HepG2 (cell line): ENCODE measurements around the gene B3GALT5. TPM values are rescaled to one million over a fixed set of nuclear protein-coding genes. Genes with fewer than 3 reads are reported as not detected.

ENCODE experiments used
- ATAC-seq: fragments of 200-7000 bp; cut with Tn5 transposase; 3 replicates; pipeline ENCODE4 v1.9.1; 2020; ENCODE audit warnings: mild to moderate bottlenecking, moderate library complexity
- BruUV-seq: library from RNA; stranded (reverse); fragments of 400-500 nt; replicated peaks from 2 replicates; lab custom pipeline; 2021; lab: Mats Ljungman, UMichigan
- CTCF ChIA-PET: fragments of 300-600 bp; formaldehyde crosslinking; extraction: SDS; loops from one replicate; lab custom pipeline; 2021; ENCODE audit warnings: low total read pairs, inconsistent platforms, low intra/inter-chr PET ratio; lab: Yijun Ruan, JAX
- POLR2A ChIA-PET: fragments of 350-600 bp; sonication (Branson Sonifier 250); formaldehyde crosslinking; loops from one replicate; lab custom pipeline; 2020; ENCODE audit warnings: antibody characterized with exemption, inconsistent platforms; lab: Yijun Ruan, JAX
- DNase-seq: peaks from one replicate; pipeline ENCODE4 v3.0.0-alpha.2; 2015; ENCODE audit warnings: low spot score
- FAIRE-seq: peaks from 3 replicates; lab custom pipeline; 2011; peaks lifted over from hg19 to GRCh38; lab: Jason Lieb, UNC
- H2AFZ ChIP-seq: one replicate; pipeline ENCODE4 v1.6.1; 2011; ENCODE audit warnings: low read length, inconsistent platforms
- H3K27ac ChIP-seq: fragments of 300-600 bp; 3 replicates; pipeline ENCODE4 v1.8.0; 2011; ENCODE audit warnings: mixed run types, mild to moderate bottlenecking, mixed read lengths, low read length, inconsistent platforms; ENCODE audit not compliant: insufficient read depth; ENCODE audit errors: extremely low read length
- H3K27me3 ChIP-seq, 2 experiments: fragments of 200-600 bp in 1 of 2; 2 replicates in 1 of 2; 3 replicates in 1 of 2; pipeline versions ENCODE4 v1.6.0 to v1.8.0; 2011; ENCODE audit warnings: low read length in 2 of 2, mild to moderate bottlenecking in 2 of 2, moderate library complexity in 2 of 2, inconsistent platforms in 1 of 2; ENCODE audit not compliant: insufficient read depth in 2 of 2, control insufficient read depth in 1 of 2
- H3K36me3 ChIP-seq, 2 experiments: fragments of 200-600 bp in 1 of 2; replicated peaks in 1 of 2; 2 replicates in 1 of 2; 3 replicates in 1 of 2; pipeline versions ENCODE4 v1.5.1 to v1.8.0; 2011; ENCODE audit warnings: low read length in 2 of 2, inconsistent platforms in 1 of 2; ENCODE audit not compliant: insufficient read depth in 2 of 2, control insufficient read depth in 1 of 2
- H3K4me1 ChIP-seq: 2 replicates; pipeline ENCODE4 v1.5.1; 2012; ENCODE audit warnings: low read length, inconsistent platforms; ENCODE audit not compliant: insufficient read depth
- H3K4me2 ChIP-seq: 2 replicates; pipeline ENCODE4 v1.6.0; 2011; ENCODE audit warnings: low read depth, low read length, inconsistent platforms
- H3K4me3 ChIP-seq, 3 experiments: fragments of 200-600 bp in 1 of 3; sonication (generic), shearing (Covaris generic) in 1 of 3; replicated peaks in 1 of 3; 2 replicates each; pipeline ENCODE4 v1.5.1; 2011 to 2016; ENCODE audit warnings: low read length in 3 of 3, inconsistent platforms in 2 of 3, low read depth in 2 of 3, mild to moderate bottlenecking in 2 of 3, control low read depth in 1 of 3, mixed read lengths in 1 of 3; ENCODE audit not compliant: insufficient read depth in 1 of 3
- H3K79me2 ChIP-seq: one replicate; pipeline ENCODE4 v1.6.1; 2011; ENCODE audit warnings: low read length, inconsistent platforms; ENCODE audit not compliant: insufficient read depth
- H3K9ac ChIP-seq: 2 replicates; pipeline ENCODE4 v1.6.0; 2011; ENCODE audit warnings: mild to moderate bottlenecking, low read depth, low read length, inconsistent platforms; ENCODE audit not compliant: insufficient read depth
- H3K9me3 ChIP-seq: 2 replicates; pipeline ENCODE4 v1.5.1; 2012; ENCODE audit warnings: mild to moderate bottlenecking, low read length
- H4K20me1 ChIP-seq: 2 replicates; pipeline ENCODE4 v1.6.0; 2011; ENCODE audit warnings: inconsistent platforms, mild to moderate bottlenecking, low read length, moderate library complexity; ENCODE audit not compliant: insufficient read depth
- CC2D1A ChIP-seq: sonication (generic); formaldehyde crosslinking; IDR thresholded peaks from 2 replicates; pipeline ENCODE4 v1.8.1; 2023; ENCODE audit warnings: mild to moderate bottlenecking, missing genetic modification reagents
- CREB1 ChIP-seq, 2 experiments: fragments of 450-650 bp in 1 of 2; IDR thresholded peaks; 2 replicates each; pipeline ENCODE4 v1.6.1; 2016 to 2017; ENCODE audit warnings: control low read depth in 1 of 2, mild to moderate bottlenecking in 1 of 2, missing compliant biosample characterization in 1 of 2, missing genetic modification characterization in 1 of 2
- ELF4 ChIP-seq: sonication (generic); formaldehyde crosslinking; IDR thresholded peaks from 2 replicates; pipeline ENCODE4 v1.5.0; 2020; ENCODE audit warnings: missing genetic modification reagents, mild to moderate bottlenecking, moderate library complexity, borderline replicate concordance
- KDM3A ChIP-seq: IDR thresholded peaks from 2 replicates; pipeline ENCODE4 v1.6.1; 2018; ENCODE audit warnings: low read depth, missing compliant biosample characterization
- MAFG ChIP-seq: sonication (generic); formaldehyde crosslinking; IDR thresholded peaks from 2 replicates; pipeline ENCODE4 v1.5.1; 2020; ENCODE audit warnings: mild to moderate bottlenecking, missing genetic modification reagents
- MTF1 ChIP-seq: sonication (generic); formaldehyde crosslinking; IDR thresholded peaks from 2 replicates; pipeline ENCODE4 v1.5.0; 2020; ENCODE audit warnings: missing genetic modification reagents
- MYC ChIP-seq: sonication (generic); formaldehyde crosslinking; IDR thresholded peaks from 2 replicates; pipeline ENCODE4 v1.9.0; 2021; ENCODE audit warnings: missing genetic modification reagents, borderline replicate concordance
- NFIB ChIP-seq: sonication (generic); formaldehyde crosslinking; IDR thresholded peaks from 2 replicates; pipeline ENCODE4 v1.9.0; 2021; ENCODE audit warnings: missing genetic modification reagents, mild to moderate bottlenecking, borderline replicate concordance
- RARG ChIP-seq: sonication (generic); formaldehyde crosslinking; IDR thresholded peaks from 2 replicates; pipeline ENCODE4 v1.4.0; 2020; ENCODE audit warnings: low read depth, mild to moderate bottlenecking, missing genetic modification reagents
- REXO4 ChIP-seq: sonication (generic); formaldehyde crosslinking; IDR thresholded peaks from 2 replicates; pipeline ENCODE4 v1.8.0; 2022; ENCODE audit warnings: missing genetic modification reagents, mild to moderate bottlenecking, borderline replicate concordance
- U2AF1 ChIP-seq: fragments of 200-400 bp; formaldehyde crosslinking; optimal IDR thresholded peaks from 2 replicates; pipeline ENCODE3; 2017; ENCODE audit warnings: mild to moderate bottlenecking, low read depth, low read length
- WIZ ChIP-seq: sonication (generic); formaldehyde crosslinking; IDR thresholded peaks from 2 replicates; pipeline ENCODE4 v1.5.1; 2020; ENCODE audit warnings: mild to moderate bottlenecking, missing genetic modification reagents
- ZNF101 ChIP-seq: sonication (generic); formaldehyde crosslinking; IDR thresholded peaks from 2 replicates; pipeline ENCODE4 v1.4.0; 2020; ENCODE audit warnings: mild to moderate bottlenecking, low read depth, missing genetic modification reagents, borderline replicate concordance
- ZNF501 ChIP-seq: sonication (generic); formaldehyde crosslinking; IDR thresholded peaks from 2 replicates; pipeline ENCODE4 v1.5.1; 2020; ENCODE audit warnings: mild to moderate bottlenecking, moderate library complexity, missing genetic modification reagents
- ZNF549 ChIP-seq: sonication (generic); formaldehyde crosslinking; IDR thresholded peaks from 2 replicates; pipeline ENCODE4 v1.5.0; 2020; ENCODE audit warnings: missing genetic modification reagents
- ZNF607 ChIP-seq: sonication (generic); formaldehyde crosslinking; IDR thresholded peaks from 2 replicates; pipeline ENCODE4 v1.5.1; 2020; ENCODE audit warnings: missing genetic modification reagents, mild to moderate bottlenecking, borderline replicate concordance
- WGBS: methylation state at CpG from one replicate; pipeline ENCODE4 v1.1.6; 2017; ENCODE audit warnings: low lambda C conversion rate; 5-methylcytosine and 5-hydroxymethylcytosine counted together
- in situ Hi-C: cut with HindIII; loops from 2 replicates; pipeline ENCODE4 v1.10.0; 2017; ENCODE audit warnings: low pct_unique_long_range_greater_than_20kb; ENCODE audit not compliant: extremely low pct_ligation_motif_present
- intact Hi-C: fragments of 100-400 bp; cut with micrococcal nuclease; formaldehyde crosslinking; loops from one replicate; pipeline ENCODE4 v1.10.0; 2022; ENCODE audit not compliant: unreplicated experiment
- polyA plus RNA-seq, 8 experiments: library from polyadenylated mRNA; depleted of rRNA in 3 of 8; stranded (reverse) in 7 of 8; unstranded in 1 of 8; fragments of >200 nt; fragmentation: Illumina TruSeq in 4 of 8; extraction: Trizol in 4 of 8; gene quantifications; 2 replicates each; pipeline versions ENCODE4 v1.2.1 to v1.2.3, GENCODE V29; 2011 to 2016; ENCODE audit warnings: low read depth in 4 of 8, missing spikeins in 1 of 8, mixed read lengths in 1 of 8; ENCODE audit not compliant: insufficient read depth in 1 of 8
- total RNA-seq, 5 experiments: library from RNA; depleted of rRNA; stranded (reverse); fragments of >200 nt; fragmentation: Illumina TruSeq; extraction: Trizol; gene quantifications; 2 replicates each; pipeline ENCODE4 v1.2.3, GENCODE V29; 2016; ENCODE audit warnings: low read depth in 1 of 5
- TF ChIP-seq, protein P1 (sequence below): sonication (generic); formaldehyde crosslinking; IDR thresholded peaks from 2 replicates; pipeline ENCODE4 v1.8.1; 2022; ENCODE audit warnings: mild to moderate bottlenecking, missing genetic modification reagents
- TF ChIP-seq, protein P2 (sequence below): sonication (generic); formaldehyde crosslinking; IDR thresholded peaks from 2 replicates; pipeline ENCODE4 v1.4.0; 2020; ENCODE audit warnings: missing genetic modification reagents
- TF ChIP-seq, protein P3 (sequence below): sonication (generic); formaldehyde crosslinking; IDR thresholded peaks from 2 replicates; pipeline ENCODE4 v1.5.1; 2020; ENCODE audit warnings: mild to moderate bottlenecking, moderate library complexity, missing genetic modification reagents

Gene B3GALT5
- total and polyA plus RNA-seq, 2 of the 13 experiments (the other 11 are each of a cell fraction or from before 2014, with no cell fraction given), result 0.02 to 0.03 TPM

DNA sequence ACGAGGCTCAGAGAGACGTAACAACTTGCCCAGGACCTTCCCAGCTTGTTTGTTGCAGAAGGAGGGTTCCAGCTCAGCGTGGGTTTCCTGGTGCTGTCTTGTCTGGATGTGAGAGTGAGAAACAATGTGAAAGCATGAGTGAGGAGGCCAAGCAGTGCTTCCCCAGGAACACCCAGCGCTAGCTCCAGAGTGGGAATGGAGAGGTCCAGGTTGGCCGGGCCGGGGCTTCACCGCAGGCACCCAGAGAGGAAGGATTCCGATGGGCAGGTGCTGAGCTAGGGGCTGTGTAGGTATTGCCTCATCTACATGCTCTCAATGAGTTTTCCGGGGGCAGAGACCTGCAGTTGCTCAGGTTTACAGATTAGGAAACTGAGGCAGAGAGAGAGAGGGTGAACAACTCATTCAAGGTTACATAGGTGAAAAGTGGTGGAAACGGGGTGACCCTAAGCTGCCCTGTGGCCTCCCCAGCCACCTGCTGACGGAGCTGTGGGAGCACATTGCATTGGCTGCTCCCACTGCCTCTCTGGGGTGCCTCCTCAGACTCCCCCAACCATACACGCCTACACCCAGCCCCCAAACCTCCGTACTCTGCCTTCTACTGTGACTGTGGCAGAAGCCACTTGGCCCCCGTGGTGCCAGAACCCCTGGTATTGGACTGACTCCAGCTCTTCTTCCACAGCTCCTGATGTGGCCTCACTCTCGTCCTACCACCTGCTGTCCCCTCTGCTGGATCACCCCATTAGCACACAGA, 51.2 kb downstream of the B3GALT5 start:
- intact Hi-C loops, result no loop called here

DNA sequence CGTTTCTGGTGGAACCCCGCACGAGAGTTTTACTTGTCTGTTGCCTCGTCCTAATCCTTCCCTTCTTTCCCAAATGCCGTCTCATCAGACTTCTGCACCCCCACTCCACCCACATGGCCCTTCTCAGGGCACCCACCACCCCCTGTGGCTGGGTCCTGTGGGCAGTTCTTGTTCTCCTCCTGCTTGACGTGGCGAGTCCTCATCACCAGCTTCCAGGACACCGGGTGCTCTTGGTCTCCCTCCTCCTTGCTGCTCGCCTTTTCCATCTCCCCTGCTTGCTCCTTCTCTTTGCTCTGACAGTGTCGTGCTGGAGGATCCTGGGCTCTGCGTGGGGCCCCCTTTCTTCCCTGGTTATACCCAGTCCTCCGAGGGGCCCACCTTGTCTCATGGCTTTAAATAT, 51.8 kb downstream of the B3GALT5 start:
- H3K4me2 ChIP-seq, result no peak overlapping the region
- H3K4me3 ChIP-seq, result no peak overlapping the region
- in situ Hi-C loops, result no loop called here
- no peaks in the 10 kb centered on the region for H3K4me1 ChIP-seq
- H3K9me3 ChIP-seq, result no peaks in the 10 kb centered on the region
- H3K9ac ChIP-seq, result no peak overlapping the region
- no peaks in the 10 kb centered on the region for H3K36me3 ChIP-seq
- no TSS peak for BruUV-seq
- no peaks in the 10 kb centered on the region for H4K20me1 ChIP-seq
- no peak for FAIRE-seq
- 18% methylated on average over 12 of the region's 12 CpGs for WGBS
- H3K27ac ChIP-seq, result no peak overlapping the region
- intact Hi-C loops, result no loop called here
- ATAC-seq, result no peak
- DNase-seq, result no peak
- ChIA-PET POLR2A (no interaction called here), CTCF (no interaction called here)
- H3K27me3 ChIP-seq, result peaks cover 4 to 5% of the 10 kb centered on the region in 2 experiments; a peak in 2 of 5 replicates
- no peak overlapping the region for H2AFZ ChIP-seq
- no peaks in the 10 kb centered on the region for H3K79me2 ChIP-seq
- no peak for TF ChIP-seq REXO4 (CRISPR knock-in tag)
- TF ChIP-seq ZNF607 (CRISPR knock-in tag), result no peak
- no peak for TF ChIP-seq RARG
- TF ChIP-seq, protein P1, sequence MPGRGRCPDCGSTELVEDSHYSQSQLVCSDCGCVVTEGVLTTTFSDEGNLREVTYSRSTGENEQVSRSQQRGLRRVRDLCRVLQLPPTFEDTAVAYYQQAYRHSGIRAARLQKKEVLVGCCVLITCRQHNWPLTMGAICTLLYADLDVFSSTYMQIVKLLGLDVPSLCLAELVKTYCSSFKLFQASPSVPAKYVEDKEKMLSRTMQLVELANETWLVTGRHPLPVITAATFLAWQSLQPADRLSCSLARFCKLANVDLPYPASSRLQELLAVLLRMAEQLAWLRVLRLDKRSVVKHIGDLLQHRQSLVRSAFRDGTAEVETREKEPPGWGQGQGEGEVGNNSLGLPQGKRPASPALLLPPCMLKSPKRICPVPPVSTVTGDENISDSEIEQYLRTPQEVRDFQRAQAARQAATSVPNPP (CRISPR knock-in tag), result no peak
- TF ChIP-seq CREB1 (IDR thresholded peaks at IDR 0.05), result no peak
- no peak for TF ChIP-seq CREB1 (CRISPR knock-in tag; IDR thresholded peaks at IDR 0.05)
- TF ChIP-seq MTF1 (CRISPR knock-in tag), result no peak
- TF ChIP-seq, protein P2, sequence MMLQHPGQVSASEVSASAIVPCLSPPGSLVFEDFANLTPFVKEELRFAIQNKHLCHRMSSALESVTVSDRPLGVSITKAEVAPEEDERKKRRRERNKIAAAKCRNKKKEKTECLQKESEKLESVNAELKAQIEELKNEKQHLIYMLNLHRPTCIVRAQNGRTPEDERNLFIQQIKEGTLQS (CRISPR knock-in tag), result no peak
- TF ChIP-seq U2AF1, result no peak
- TF ChIP-seq MYC (CRISPR knock-in tag), result no peak
- TF ChIP-seq ZNF101, result no peak
- no peak for TF ChIP-seq WIZ (CRISPR knock-in tag)
- TF ChIP-seq, protein P3, sequence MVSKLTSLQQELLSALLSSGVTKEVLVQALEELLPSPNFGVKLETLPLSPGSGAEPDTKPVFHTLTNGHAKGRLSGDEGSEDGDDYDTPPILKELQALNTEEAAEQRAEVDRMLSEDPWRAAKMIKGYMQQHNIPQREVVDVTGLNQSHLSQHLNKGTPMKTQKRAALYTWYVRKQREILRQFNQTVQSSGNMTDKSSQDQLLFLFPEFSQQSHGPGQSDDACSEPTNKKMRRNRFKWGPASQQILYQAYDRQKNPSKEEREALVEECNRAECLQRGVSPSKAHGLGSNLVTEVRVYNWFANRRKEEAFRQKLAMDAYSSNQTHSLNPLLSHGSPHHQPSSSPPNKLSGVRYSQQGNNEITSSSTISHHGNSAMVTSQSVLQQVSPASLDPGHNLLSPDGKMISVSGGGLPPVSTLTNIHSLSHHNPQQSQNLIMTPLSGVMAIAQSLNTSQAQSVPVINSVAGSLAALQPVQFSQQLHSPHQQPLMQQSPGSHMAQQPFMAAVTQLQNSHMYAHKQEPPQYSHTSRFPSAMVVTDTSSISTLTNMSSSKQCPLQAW, result no peak
- TF ChIP-seq KDM3A (CRISPR knock-in tag), result no peak

More for the DNA sequence above, 51.2 kb downstream of the B3GALT5 start:
- Histone ChIP-seq H3K9ac (no peak overlapping the region), H3K36me3 (no peaks in the 10 kb centered on the region), H3K27me3 (peaks cover 4 to 5% of the 10 kb centered on the region in 2 experiments; a peak in 2 of 5 replicates), H3K9me3 (no peaks in the 10 kb centered on the region), H3K4me3 (no peak overlapping the region), H3K79me2 (no peaks in the 10 kb centered on the region), H3K4me1 (no peaks in the 10 kb centered on the region), H4K20me1 (no peaks in the 10 kb centered on the region), H3K4me2 (no peak overlapping the region), H2AFZ (no peak overlapping the region), H3K27ac (no peak overlapping the region)
- no peak for DNase-seq
- CTCF ChIA-PET, result no interaction called here
- in situ Hi-C loops, result no loop called here
- TF ChIP-seq CC2D1A (CRISPR knock-in tag) (no peak), ZNF501 (CRISPR knock-in tag) (no peak), MAFG (CRISPR knock-in tag) (no peak), ZNF549 (no peak), NFIB (CRISPR knock-in tag) (no peak), ELF4 (no peak)
- no peak for ATAC-seq
- POLR2A ChIA-PET, result no interaction called here
- FAIRE-seq, result no peak
- BruUV-seq, result no TSS peak
- WGBS, result 22% methylated on average over 11 of the region's 15 CpGs
